WTC11 (cell line): Measurements from ENCODE around the gene TRMU. TPM values are rescaled to one million over a fixed set of nuclear protein-coding genes. Genes with fewer than 3 reads are reported as not detected.

Experiments
- ATAC-seq: fragments of 200-7000 bp; cut with Tn5 transposase; 2 replicates; pipeline ENCODE4 v1.10.0; 2021; ENCODE audit warnings: mild to moderate bottlenecking, moderate library complexity
- CTCF ChIA-PET: fragments of 300-600 bp; sonication (Branson Sonifier 250); formaldehyde crosslinking; loops from one replicate; lab custom pipeline; 2021; ENCODE audit warnings: antibody characterized with exemption; lab: Charles Lee
- POLR2A ChIA-PET: fragments of 350-600 bp; sonication (Branson Sonifier 250); formaldehyde crosslinking; loops from one replicate; lab custom pipeline; 2021; ENCODE audit warnings: antibody characterized with exemption; lab: Charles Lee
- DNase-seq: peaks from one replicate; pipeline ENCODE4 v3.0.0; 2021; ENCODE audit warnings: low spot score
- H3K27ac Mint-ChIP-seq: 2 replicates; pipeline ENCODE4 v1.8.0; 2021; ENCODE audit warnings: mixed read lengths
- H3K27me3 Mint-ChIP-seq: 2 replicates; pipeline ENCODE4 v1.8.0; 2021; ENCODE audit warnings: low read depth, mild to moderate bottlenecking, moderate library complexity, mixed read lengths
- H3K36me3 Mint-ChIP-seq: 2 replicates; pipeline ENCODE4 v1.8.0; 2021; ENCODE audit warnings: mixed read lengths
- H3K4me1 Mint-ChIP-seq: 2 replicates; pipeline ENCODE4 v1.8.0; 2022; ENCODE audit warnings: mixed read lengths
- H3K4me3 Mint-ChIP-seq: 2 replicates; pipeline ENCODE4 v1.8.0; 2021; ENCODE audit warnings: mild to moderate bottlenecking, moderate library complexity, mixed read lengths
- H3K9me3 Mint-ChIP-seq: 2 replicates; pipeline ENCODE4 v1.8.0; 2021; ENCODE audit warnings: mixed read lengths
- ARID4B ChIP-seq: sonication (generic); formaldehyde crosslinking; IDR thresholded peaks from 2 replicates; pipeline ENCODE4 v1.8.0; 2023; ENCODE audit warnings: missing genetic modification reagents, mild to moderate bottlenecking, borderline replicate concordance
- ATF3 ChIP-seq: sonication (generic); formaldehyde crosslinking; conservative IDR thresholded peaks from 2 replicates; pipeline ENCODE4 v1.8.1; 2022; ENCODE audit warnings: mild to moderate bottlenecking, missing genetic modification reagents
- ATF6 ChIP-seq: sonication (generic); formaldehyde crosslinking; IDR thresholded peaks from 2 replicates; pipeline ENCODE4 v1.8.1; 2023; ENCODE audit warnings: mild to moderate bottlenecking, missing genetic modification reagents
- CREB1 ChIP-seq: sonication (generic); formaldehyde crosslinking; IDR thresholded peaks from 2 replicates; pipeline ENCODE4 v1.8.0; 2023; ENCODE audit warnings: mild to moderate bottlenecking, missing genetic modification reagents
- EMX1 ChIP-seq: fragments of 250-450 bp; sonication (Bioruptor Pico); IDR thresholded peaks from 2 replicates; pipeline ENCODE4 v1.8.0; 2021; ENCODE audit warnings: mild to moderate bottlenecking
- FOXK1 ChIP-seq: sonication (generic); formaldehyde crosslinking; IDR thresholded peaks from 2 replicates; pipeline ENCODE4 v1.8.0; 2022; ENCODE audit warnings: mild to moderate bottlenecking, moderate library complexity, missing genetic modification reagents
- KAT7 ChIP-seq: sonication (generic); formaldehyde crosslinking; IDR thresholded peaks from 2 replicates; pipeline ENCODE4 v1.8.1; 2023; ENCODE audit warnings: missing genetic modification reagents, mild to moderate bottlenecking, borderline replicate concordance
- NFYB ChIP-seq: sonication (generic); formaldehyde crosslinking; conservative IDR thresholded peaks from 2 replicates; pipeline ENCODE4 v1.8.0; 2022; ENCODE audit warnings: low read depth, missing genetic modification reagents
- NR2C2 ChIP-seq: sonication (generic); formaldehyde crosslinking; IDR thresholded peaks from 2 replicates; pipeline ENCODE4 v1.8.0; 2022; ENCODE audit warnings: mild to moderate bottlenecking, missing genetic modification reagents
- PREB ChIP-seq: sonication (generic); formaldehyde crosslinking; IDR thresholded peaks from 2 replicates; pipeline ENCODE4 v1.8.1; 2022; ENCODE audit warnings: mild to moderate bottlenecking, missing genetic modification reagents, moderate library complexity, borderline replicate concordance
- PRRX2 ChIP-seq: fragments of 250-450 bp; sonication (Bioruptor Pico); IDR thresholded peaks from 2 replicates; pipeline ENCODE4 v1.8.0; 2021; ENCODE audit warnings: mild to moderate bottlenecking
- RELA ChIP-seq: sonication (generic); formaldehyde crosslinking; IDR thresholded peaks from 2 replicates; pipeline ENCODE4 v1.8.1; 2022; ENCODE audit warnings: missing genetic modification reagents, mild to moderate bottlenecking, borderline replicate concordance
- SMAD4 ChIP-seq: sonication (generic); formaldehyde crosslinking; IDR thresholded peaks from 2 replicates; pipeline ENCODE4 v1.8.0; 2022; ENCODE audit warnings: mild to moderate bottlenecking, missing genetic modification reagents
- SOX15 ChIP-seq: fragments of 250-450 bp; sonication (Bioruptor Pico); IDR thresholded peaks from 2 replicates; pipeline ENCODE4 v1.9.0; 2021; ENCODE audit warnings: mild to moderate bottlenecking
- TCF7 ChIP-seq: sonication (generic); formaldehyde crosslinking; IDR thresholded peaks from 2 replicates; pipeline ENCODE4 v1.8.0; 2022; ENCODE audit warnings: mild to moderate bottlenecking, low read depth, missing genetic modification reagents, moderate library complexity
- TEAD4 ChIP-seq: sonication (generic); formaldehyde crosslinking; IDR thresholded peaks from 2 replicates; pipeline ENCODE4 v1.8.0; 2022; ENCODE audit warnings: mild to moderate bottlenecking, missing genetic modification reagents
- ZBTB21 ChIP-seq: sonication (generic); formaldehyde crosslinking; IDR thresholded peaks from 2 replicates; pipeline ENCODE4 v1.8.1; 2023; ENCODE audit warnings: mild to moderate bottlenecking, missing genetic modification reagents, borderline replicate concordance
- ZNF232 ChIP-seq: sonication (generic); formaldehyde crosslinking; IDR thresholded peaks from 2 replicates; pipeline ENCODE4 v1.8.0; 2022; ENCODE audit warnings: mild to moderate bottlenecking, missing genetic modification reagents
- ZNF263 ChIP-seq: sonication (generic); formaldehyde crosslinking; IDR thresholded peaks from 2 replicates; pipeline ENCODE4 v1.8.1; 2022; ENCODE audit warnings: low read depth, mild to moderate bottlenecking, moderate library complexity, missing genetic modification reagents
- total RNA-seq: library from RNA; stranded (reverse); gene quantifications from 3 replicates; pipeline ENCODE4 v1.2.3, GENCODE V29; 2021
- TF ChIP-seq, protein P1 (sequence below): sonication (generic); formaldehyde crosslinking; conservative IDR thresholded peaks from 2 replicates; pipeline ENCODE4 v1.8.1; 2023; ENCODE audit warnings: mild to moderate bottlenecking, low read depth, missing genetic modification reagents, moderate library complexity
- TF ChIP-seq, protein P2 (sequence below): fragments of 250-450 bp; sonication (Bioruptor Pico); IDR thresholded peaks from 2 replicates; pipeline ENCODE4 v1.9.0; 2021; ENCODE audit warnings: moderate library complexity, mild to moderate bottlenecking, inconsistent platforms, borderline replicate concordance
- TF ChIP-seq, protein P3 (sequence below): fragments of 250-450 bp; sonication (Bioruptor Pico); IDR thresholded peaks from 2 replicates; pipeline ENCODE4 v2.1.2; 2022; ENCODE audit warnings: mild to moderate bottlenecking, moderate library complexity
- TF ChIP-seq, protein P4 (sequence below): sonication (generic); formaldehyde crosslinking; IDR thresholded peaks from 2 replicates; pipeline ENCODE4 v1.8.0; 2022; ENCODE audit warnings: mild to moderate bottlenecking, missing genetic modification reagents

TRMU gene
- total RNA-seq, 1 experiment from 2014 or later: 103 TPM

DNA sequence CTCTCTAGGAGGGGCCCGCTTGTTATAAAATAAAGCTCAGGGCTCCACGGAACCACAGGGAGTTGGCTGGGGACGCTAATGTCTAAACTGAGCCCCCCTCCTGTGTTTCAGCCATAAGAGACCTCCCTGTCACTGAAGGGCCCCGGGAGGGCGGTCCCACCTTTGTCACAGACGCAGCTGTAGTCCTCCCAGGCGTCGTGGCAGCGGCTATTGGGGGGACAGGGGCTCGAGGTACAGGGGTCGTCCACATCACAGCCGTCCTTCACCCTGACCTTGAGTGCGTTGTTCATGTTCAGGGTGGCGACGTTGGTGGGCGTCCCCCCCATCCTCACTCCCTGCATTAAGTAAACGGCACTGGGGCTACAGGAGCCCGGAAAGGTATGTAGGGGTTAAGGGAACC is 62.0 kb downstream of the TRMU start:
- no peak overlapping the region for H3K4me3 Mint-ChIP-seq
- DNase-seq (no peak), ATAC-seq (no peak)
- H3K36me3 Mint-ChIP-seq: no peaks in the 10 kb centered on the region
- ChIA-PET POLR2A (interaction anchor here (0.7 kb wide), 1 partner anchor 50 kb away, joined by 3 read pairs; no protein-coding TSS in a partner anchor), CTCF (interaction anchor here (2.7 to 6.0 kb wide), 2 partner anchors 30 to 166 kb away, joined by 8 to 39 read pairs; no protein-coding TSS in a partner anchor)
- H3K27ac Mint-ChIP-seq: no peak overlapping the region
- H3K9me3 Mint-ChIP-seq: no peaks in the 10 kb centered on the region
- TF ChIP-seq, protein P1, sequence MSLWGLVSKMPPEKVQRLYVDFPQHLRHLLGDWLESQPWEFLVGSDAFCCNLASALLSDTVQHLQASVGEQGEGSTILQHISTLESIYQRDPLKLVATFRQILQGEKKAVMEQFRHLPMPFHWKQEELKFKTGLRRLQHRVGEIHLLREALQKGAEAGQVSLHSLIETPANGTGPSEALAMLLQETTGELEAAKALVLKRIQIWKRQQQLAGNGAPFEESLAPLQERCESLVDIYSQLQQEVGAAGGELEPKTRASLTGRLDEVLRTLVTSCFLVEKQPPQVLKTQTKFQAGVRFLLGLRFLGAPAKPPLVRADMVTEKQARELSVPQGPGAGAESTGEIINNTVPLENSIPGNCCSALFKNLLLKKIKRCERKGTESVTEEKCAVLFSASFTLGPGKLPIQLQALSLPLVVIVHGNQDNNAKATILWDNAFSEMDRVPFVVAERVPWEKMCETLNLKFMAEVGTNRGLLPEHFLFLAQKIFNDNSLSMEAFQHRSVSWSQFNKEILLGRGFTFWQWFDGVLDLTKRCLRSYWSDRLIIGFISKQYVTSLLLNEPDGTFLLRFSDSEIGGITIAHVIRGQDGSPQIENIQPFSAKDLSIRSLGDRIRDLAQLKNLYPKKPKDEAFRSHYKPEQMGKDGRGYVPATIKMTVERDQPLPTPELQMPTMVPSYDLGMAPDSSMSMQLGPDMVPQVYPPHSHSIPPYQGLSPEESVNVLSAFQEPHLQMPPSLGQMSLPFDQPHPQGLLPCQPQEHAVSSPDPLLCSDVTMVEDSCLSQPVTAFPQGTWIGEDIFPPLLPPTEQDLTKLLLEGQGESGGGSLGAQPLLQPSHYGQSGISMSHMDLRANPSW: no peak
- TF ChIP-seq CREB1 (CRISPR knock-in tag): no peak
- no peak for TF ChIP-seq ZBTB21 (CRISPR knock-in tag)
- no peak for TF ChIP-seq KAT7 (CRISPR knock-in tag)
- no peak for TF ChIP-seq SMAD4 (CRISPR knock-in tag)
- no peak for TF ChIP-seq PRRX2 (CRISPR knock-in tag)
- TF ChIP-seq, protein P2, sequence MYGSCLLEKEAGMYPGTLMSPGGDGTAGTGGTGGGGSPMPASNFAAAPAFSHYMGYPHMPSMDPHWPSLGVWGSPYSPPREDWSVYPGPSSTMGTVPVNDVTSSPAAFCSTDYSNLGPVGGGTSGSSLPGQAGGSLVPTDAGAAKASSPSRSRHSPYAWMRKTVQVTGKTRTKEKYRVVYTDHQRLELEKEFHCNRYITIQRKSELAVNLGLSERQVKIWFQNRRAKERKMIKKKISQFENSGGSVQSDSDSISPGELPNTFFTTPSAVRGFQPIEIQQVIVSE: no peak
- no peak for TF ChIP-seq TEAD4 (CRISPR knock-in tag)
- TF ChIP-seq, protein P3, sequence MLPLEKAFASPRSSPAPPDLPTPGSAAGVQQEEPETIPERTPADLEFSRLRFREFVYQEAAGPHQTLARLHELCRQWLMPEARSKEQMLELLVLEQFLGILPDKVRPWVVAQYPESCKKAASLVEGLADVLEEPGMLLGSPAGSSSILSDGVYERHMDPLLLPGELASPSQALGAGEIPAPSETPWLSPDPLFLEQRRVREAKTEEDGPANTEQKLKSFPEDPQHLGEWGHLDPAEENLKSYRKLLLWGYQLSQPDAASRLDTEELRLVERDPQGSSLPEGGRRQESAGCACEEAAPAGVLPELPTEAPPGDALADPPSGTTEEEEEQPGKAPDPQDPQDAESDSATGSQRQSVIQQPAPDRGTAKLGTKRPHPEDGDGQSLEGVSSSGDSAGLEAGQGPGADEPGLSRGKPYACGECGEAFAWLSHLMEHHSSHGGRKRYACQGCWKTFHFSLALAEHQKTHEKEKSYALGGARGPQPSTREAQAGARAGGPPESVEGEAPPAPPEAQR: no peak
- no peak for TF ChIP-seq ZNF263 (CRISPR knock-in tag)
- TF ChIP-seq ZNF232 (CRISPR knock-in tag): no peak
- no peak for TF ChIP-seq PREB
- TF ChIP-seq TCF7 (CRISPR knock-in tag): no peak
- TF ChIP-seq ATF6 (CRISPR knock-in tag): no peak
- no peaks in the 10 kb centered on the region for H3K27me3 Mint-ChIP-seq
- no peaks in the 10 kb centered on the region for H3K4me1 Mint-ChIP-seq

- no peaks in the 10 kb centered on the region for H3K9me3 Mint-ChIP-seq
- POLR2A ChIA-PET: interaction anchor here (0.7 kb wide), 1 partner anchor 51 kb away, joined by 3 read pairs; no protein-coding TSS in a partner anchor
- CTCF ChIA-PET: interaction anchor here (0.9 to 6.0 kb wide), 3 partner anchors 31 to 405 kb away, joined by 3 to 39 read pairs (median 8); no protein-coding TSS in a partner anchor
- ATAC-seq (no peak), DNase-seq (no peak)
- H3K4me1 Mint-ChIP-seq: no peaks in the 10 kb centered on the region
- no peak overlapping the region for H3K4me3 Mint-ChIP-seq
- no peaks in the 10 kb centered on the region for H3K36me3 Mint-ChIP-seq
- H3K27ac Mint-ChIP-seq: no peak overlapping the region
- no peaks in the 10 kb centered on the region for H3K27me3 Mint-ChIP-seq
- TF ChIP-seq FOXK1 (CRISPR knock-in tag) (no peak), NR2C2 (no peak), NFYB (CRISPR knock-in tag) (no peak), ATF3 (CRISPR knock-in tag) (no peak), KAT7 (CRISPR knock-in tag) (no peak), ZNF263 (CRISPR knock-in tag) (no peak), SOX15 (CRISPR knock-in tag) (no peak), RELA (CRISPR knock-in tag) (no peak), ARID4B (CRISPR knock-in tag) (no peak), EMX1 (CRISPR knock-in tag) (no peak)
- TF ChIP-seq, protein P4, sequence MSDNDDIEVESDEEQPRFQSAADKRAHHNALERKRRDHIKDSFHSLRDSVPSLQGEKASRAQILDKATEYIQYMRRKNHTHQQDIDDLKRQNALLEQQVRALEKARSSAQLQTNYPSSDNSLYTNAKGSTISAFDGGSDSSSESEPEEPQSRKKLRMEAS (CRISPR knock-in tag): no peak
Observed at GRCh38 chr22:46397951-46398350, 62.4 kb downstream of the TRMU start.
